ENCODE data around the gene MBLAC1.

MBLAC1 gene

GRCh38 chr7:100166970-100167911 lies 40.5 kb downstream of the MBLAC1 start:
- Histone ChIP-seq H3K27me3 (ENCODE audit: low read depth, low read length) (peaks cover 34% of the 10 kb centered on the region), H3K27ac (ENCODE audit: low read length) (no peak overlapping the region), H3K79me2 (ENCODE audit: low read length) (no peaks in the 10 kb centered on the region), H2AFZ (ENCODE audit: low read depth, low read length) (no peak overlapping the region), H3K4me3 (ENCODE audit: low read length) (peak overlapping the region; percentile 58), H3K4me1 (ENCODE audit: low read length) (peaks cover 32% of the 10 kb centered on the region), H4K20me1 (ENCODE audit: insufficient read depth, low read length) (no peaks in the 10 kb centered on the region), H3K36me3 (replicated peaks; ENCODE audit: low read depth, low read length) (no peaks in the 10 kb centered on the region), H3K9ac (ENCODE audit: low read length) (peak overlapping the region; percentile 2; the same call in 1 of the 2 replicates), H3K9me3 (ENCODE audit: insufficient read depth, low read length) (no peaks in the 10 kb centered on the region), H3K4me2 (ENCODE audit: low read length) (peak overlapping the region; percentile 55)
- TF ChIP-seq CTCF (IDR thresholded peaks at IDR 0.05; ENCODE audit: low read depth, low read length) (no peak), EZH2phosphoT487 (IDR thresholded peaks at IDR 0.05; ENCODE audit: low read depth) (no peak)

GRCh38 chr7:100167912-100168323 lies 41.2 kb downstream of the MBLAC1 start:
- H3K9me3 ChIP-seq (ENCODE audit: insufficient read depth, low read length): no peaks in the 10 kb centered on the region

GRCh38 chr7:100169147-100169850 lies 42.5 kb downstream of the MBLAC1 start:
- H4K20me1 ChIP-seq (ENCODE audit: insufficient read depth, low read length): no peaks in the 10 kb centered on the region
- H3K27ac ChIP-seq (ENCODE audit: low read length): no peak overlapping the region
- no peak overlapping the region for H3K4me3 ChIP-seq (ENCODE audit: low read length)
- H3K4me2 ChIP-seq (ENCODE audit: low read length): peak overlapping the region; percentile 4
- no peaks in the 10 kb centered on the region for H3K9me3 ChIP-seq (ENCODE audit: insufficient read depth, low read length)
- H3K9ac ChIP-seq (ENCODE audit: low read length): no peak overlapping the region
- H3K4me1 ChIP-seq (ENCODE audit: low read length): peaks cover 32% of the 10 kb centered on the region
- H3K79me2 ChIP-seq (ENCODE audit: low read length): no peaks in the 10 kb centered on the region
- H2AFZ ChIP-seq (ENCODE audit: low read depth, low read length): no peak overlapping the region
- no peaks in the 10 kb centered on the region for H3K36me3 ChIP-seq (replicated peaks; ENCODE audit: low read depth, low read length)
- H3K27me3 ChIP-seq (ENCODE audit: low read depth, low read length): peaks cover 26% of the 10 kb centered on the region
- TF ChIP-seq CTCF (IDR thresholded peaks at IDR 0.05; ENCODE audit: low read depth, low read length) (no peak), EZH2phosphoT487 (IDR thresholded peaks at IDR 0.05; ENCODE audit: low read depth) (no peak)

More at GRCh38 chr7:100167912-100168323, 41.2 kb downstream of the MBLAC1 start:
- Histone ChIP-seq H3K9ac (ENCODE audit: low read length) (peak overlapping the region; percentile 2; the same call in 1 of the 2 replicates), H3K27me3 (ENCODE audit: low read depth, low read length) (peaks cover 34% of the 10 kb centered on the region), H3K4me1 (ENCODE audit: low read length) (peaks cover 32% of the 10 kb centered on the region), H4K20me1 (ENCODE audit: insufficient read depth, low read length) (no peaks in the 10 kb centered on the region), H2AFZ (ENCODE audit: low read depth, low read length) (no peak overlapping the region), H3K27ac (ENCODE audit: low read length) (no peak overlapping the region), H3K4me3 (ENCODE audit: low read length) (peak overlapping the region; percentile 58), H3K36me3 (replicated peaks; ENCODE audit: low read depth, low read length) (no peaks in the 10 kb centered on the region), H3K4me2 (ENCODE audit: low read length) (peak overlapping the region; percentile 55), H3K79me2 (ENCODE audit: low read length) (no peaks in the 10 kb centered on the region)
- TF ChIP-seq CTCF (IDR thresholded peaks at IDR 0.05; ENCODE audit: low read depth, low read length) (no peak), EZH2phosphoT487 (IDR thresholded peaks at IDR 0.05; ENCODE audit: low read depth) (no peak)
